HepG2 (cell line): ENCODE results near the gene CHID1. TPM values are rescaled to one million over a fixed set of nuclear protein-coding genes. Genes with fewer than 3 reads are reported as not detected.

Source experiments
- CREB1 ChIP-seq, 2 experiments: fragments of 450-650 bp in 1 of 2; IDR thresholded peaks; 2 replicates each; pipeline ENCODE4 v1.6.1; 2016 to 2017; ENCODE audit warnings: control low read depth in 1 of 2, mild to moderate bottlenecking in 1 of 2, missing compliant biosample characterization in 1 of 2, missing genetic modification characterization in 1 of 2
- FOXP1 ChIP-seq, 2 experiments: fragments of 450-650 bp in 1 of 2; IDR thresholded peaks; 2 replicates each; pipeline ENCODE4 v1.6.1; 2017 to 2018; ENCODE audit warnings: antibody characterized with exemption in 1 of 2
- PAX8 ChIP-seq: sonication (generic); formaldehyde crosslinking; IDR thresholded peaks from 2 replicates; pipeline ENCODE4 v1.8.0; 2022; ENCODE audit warnings: mild to moderate bottlenecking, missing genetic modification reagents, borderline replicate concordance
- PBX2 ChIP-seq: IDR thresholded peaks from 2 replicates; pipeline ENCODE4 v1.6.1; 2016; ENCODE audit warnings: control low read depth
- TAF1 ChIP-seq: sonication (generic); formaldehyde crosslinking; IDR thresholded peaks from 2 replicates; pipeline ENCODE4 v1.4.0; 2020; ENCODE audit warnings: missing genetic modification reagents
- TEAD2 ChIP-seq: sonication (generic); formaldehyde crosslinking; IDR thresholded peaks from 2 replicates; pipeline ENCODE4 v1.9.0; 2021; ENCODE audit warnings: missing genetic modification reagents
- ZFP91 ChIP-seq: sonication (generic); formaldehyde crosslinking; IDR thresholded peaks from 2 replicates; pipeline ENCODE4 v1.9.0; 2022; ENCODE audit warnings: missing genetic modification reagents, mild to moderate bottlenecking, borderline replicate concordance
- ZKSCAN8 ChIP-seq: IDR thresholded peaks from 2 replicates; pipeline ENCODE4 v1.6.1; 2016; ENCODE audit warnings: borderline replicate concordance, missing genetic modification reagents, missing compliant biosample characterization
- ZMYM4 ChIP-seq: sonication (generic); formaldehyde crosslinking; IDR thresholded peaks from 2 replicates; pipeline ENCODE4 v1.8.1; 2023; ENCODE audit warnings: mild to moderate bottlenecking, missing genetic modification reagents
- ZNF503 ChIP-seq: sonication (generic); formaldehyde crosslinking; IDR thresholded peaks from 2 replicates; pipeline ENCODE4 v1.4.0; 2020; ENCODE audit warnings: missing genetic modification reagents
- ZNF646 ChIP-seq: sonication (generic); formaldehyde crosslinking; IDR thresholded peaks from 2 replicates; pipeline ENCODE4 v1.9.0; 2021; ENCODE audit warnings: mild to moderate bottlenecking, missing genetic modification reagents
- ZNF7 ChIP-seq: IDR thresholded peaks from 2 replicates; pipeline ENCODE4 v1.6.1; 2016; ENCODE audit warnings: missing biosample characterization, missing genetic modification reagents
- ZNF768 ChIP-seq: sonication (generic); formaldehyde crosslinking; IDR thresholded peaks from 2 replicates; pipeline ENCODE4 v1.4.0; 2020; ENCODE audit warnings: missing genetic modification reagents
- polyA plus RNA-seq, 8 experiments: library from polyadenylated mRNA; depleted of rRNA in 3 of 8; stranded (reverse) in 7 of 8; unstranded in 1 of 8; fragments of >200 nt; fragmentation: Illumina TruSeq in 4 of 8; extraction: Trizol in 4 of 8; gene quantifications; 2 replicates each; pipeline versions ENCODE4 v1.2.1 to v1.2.3, GENCODE V29; 2011 to 2016; ENCODE audit warnings: low read depth in 4 of 8, missing spikeins in 1 of 8, mixed read lengths in 1 of 8; ENCODE audit not compliant: insufficient read depth in 1 of 8
- total RNA-seq, 5 experiments: library from RNA; depleted of rRNA; stranded (reverse); fragments of >200 nt; fragmentation: Illumina TruSeq; extraction: Trizol; gene quantifications; 2 replicates each; pipeline ENCODE4 v1.2.3, GENCODE V29; 2016; ENCODE audit warnings: low read depth in 1 of 5
- TF ChIP-seq, protein P1 (sequence below): sonication (generic); formaldehyde crosslinking; IDR thresholded peaks from 2 replicates; pipeline ENCODE4 v1.5.1; 2020; ENCODE audit warnings: missing genetic modification reagents, mild to moderate bottlenecking, borderline replicate concordance

CHID1 gene
- total and polyA plus RNA-seq, 2 of the 13 experiments (the other 11 are each of a cell fraction or from before 2014, with no cell fraction given): 65.1 to 93.6 TPM

- no peak for TF ChIP-seq ZNF646
- no peak for TF ChIP-seq ZMYM4
- TF ChIP-seq ZKSCAN8 (CRISPR knock-in tag): no peak
- TF ChIP-seq TAF1 (CRISPR knock-in tag): 0 out of 2 replicates have a peak, but pooled peaks have one; percentile 27
- TF ChIP-seq ZNF768 (CRISPR knock-in tag): no peak
- TF ChIP-seq CREB1 (IDR thresholded peaks at IDR 0.05): no peak
- TF ChIP-seq CREB1 (CRISPR knock-in tag; IDR thresholded peaks at IDR 0.05): no peak
- TF ChIP-seq, protein P1, sequence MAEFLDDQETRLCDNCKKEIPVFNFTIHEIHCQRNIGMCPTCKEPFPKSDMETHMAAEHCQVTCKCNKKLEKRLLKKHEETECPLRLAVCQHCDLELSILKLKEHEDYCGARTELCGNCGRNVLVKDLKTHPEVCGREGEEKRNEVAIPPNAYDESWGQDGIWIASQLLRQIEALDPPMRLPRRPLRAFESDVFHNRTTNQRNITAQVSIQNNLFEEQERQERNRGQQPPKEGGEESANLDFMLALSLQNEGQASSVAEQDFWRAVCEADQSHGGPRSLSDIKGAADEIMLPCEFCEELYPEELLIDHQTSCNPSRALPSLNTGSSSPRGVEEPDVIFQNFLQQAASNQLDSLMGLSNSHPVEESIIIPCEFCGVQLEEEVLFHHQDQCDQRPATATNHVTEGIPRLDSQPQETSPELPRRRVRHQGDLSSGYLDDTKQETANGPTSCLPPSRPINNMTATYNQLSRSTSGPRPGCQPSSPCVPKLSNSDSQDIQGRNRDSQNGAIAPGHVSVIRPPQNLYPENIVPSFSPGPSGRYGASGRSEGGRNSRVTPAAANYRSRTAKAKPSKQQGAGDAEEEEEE (CRISPR knock-in tag): no peak
- TF ChIP-seq ZFP91 (CRISPR knock-in tag): peak; percentile 22; the same call in 1 of the 2 replicates
- TF ChIP-seq TEAD2 (CRISPR knock-in tag): no peak
- TF ChIP-seq FOXP1 (IDR thresholded peaks at IDR 0.05): no peak
- no peak for TF ChIP-seq FOXP1 (CRISPR knock-in tag; IDR thresholded peaks at IDR 0.05)
- no peak for TF ChIP-seq ZNF7 (CRISPR knock-in tag)
- TF ChIP-seq ZNF503: no peak
- no peak for TF ChIP-seq PAX8
- no peak for TF ChIP-seq PBX2 (CRISPR knock-in tag)
Observed at GRCh38 chr11:830295-831117, 80.1 kb downstream of the CHID1 start (continued).
